GM12892 (cell line): ENCODE data around the gene GSG1.

ENCODE experiments used
- POLR2A ChIP-seq: IDR thresholded peaks from 2 replicates; pipeline ENCODE4 v1.6.1; 2011; ENCODE audit warnings: low read depth, low read length, control low read depth
- POLR2AphosphoS5 ChIP-seq: IDR thresholded peaks from 2 replicates; pipeline ENCODE4 v1.6.1; 2011; ENCODE audit warnings: low read depth, low read length, control low read depth
- TAF1 ChIP-seq: IDR thresholded peaks from 2 replicates; pipeline ENCODE4 v1.6.1; 2011; ENCODE audit warnings: low read depth, mild to moderate bottlenecking, control low read depth, low read length, borderline replicate concordance

DNA sequence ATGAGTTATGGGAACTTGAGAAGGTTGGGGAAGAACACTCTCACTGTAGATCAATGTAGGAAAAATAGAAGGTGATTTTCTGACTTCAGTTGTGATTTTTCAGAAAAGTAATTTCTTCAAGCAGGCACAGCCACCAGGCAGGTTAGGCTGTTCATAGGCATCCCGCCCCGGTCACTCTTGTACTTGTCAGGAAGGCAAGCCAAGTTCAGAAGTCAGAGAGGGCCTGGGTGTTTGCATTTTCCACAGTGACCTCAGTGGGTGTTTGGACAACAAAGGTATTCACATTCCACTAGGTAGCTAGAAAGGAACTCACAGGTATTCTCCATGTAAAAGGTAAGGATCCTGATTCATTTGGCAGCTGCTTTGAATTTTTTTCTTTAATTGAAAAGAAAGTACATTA lies 62.2 kb downstream of the GSG1 start:
- TF ChIP-seq POLR2A: no peak
- no peak for TF ChIP-seq POLR2AphosphoS5
- TF ChIP-seq TAF1: no peak
